ENCODE measurements around the gene PLD5.
"Not testable (repeated sequence)": the region's sequence is repeated elsewhere in the genome, so short reads cannot be mapped to it uniquely, and the experiment has no call there.

PLD5 gene

GRCh38 chr1:242264419-242264818 is 260.1 kb downstream of the PLD5 start:
- not testable (repeated sequence) for DNase-seq

DNA sequence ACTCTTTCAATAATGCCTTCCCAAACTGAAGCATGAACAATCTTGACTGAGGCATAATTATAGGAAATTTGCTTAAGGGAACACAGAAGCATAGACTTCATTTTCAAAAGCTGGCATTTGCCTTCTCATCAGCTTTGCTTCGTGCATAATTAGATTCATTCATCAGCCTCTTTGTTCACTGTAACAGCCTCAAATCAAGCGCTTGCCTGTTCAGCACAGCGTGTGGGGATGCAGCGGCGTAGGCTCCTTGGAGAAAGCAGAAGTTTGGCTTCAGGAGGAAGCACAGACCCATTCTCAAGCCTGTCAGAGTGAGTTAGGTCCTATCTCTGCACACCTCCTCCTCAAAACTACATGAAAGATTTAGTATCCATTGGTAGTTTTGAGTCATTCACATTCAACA is 279.2 kb downstream of the PLD5 start:
- no peak for DNase-seq

- no peak for DNase-seq
These were observed 281.0 kb downstream of the PLD5 start for GRCh38 chr1:242243472-242243871.

GRCh38 chr1:242242983-242243382 is 281.5 kb downstream of the PLD5 start:
- no peak for DNase-seq

DNA sequence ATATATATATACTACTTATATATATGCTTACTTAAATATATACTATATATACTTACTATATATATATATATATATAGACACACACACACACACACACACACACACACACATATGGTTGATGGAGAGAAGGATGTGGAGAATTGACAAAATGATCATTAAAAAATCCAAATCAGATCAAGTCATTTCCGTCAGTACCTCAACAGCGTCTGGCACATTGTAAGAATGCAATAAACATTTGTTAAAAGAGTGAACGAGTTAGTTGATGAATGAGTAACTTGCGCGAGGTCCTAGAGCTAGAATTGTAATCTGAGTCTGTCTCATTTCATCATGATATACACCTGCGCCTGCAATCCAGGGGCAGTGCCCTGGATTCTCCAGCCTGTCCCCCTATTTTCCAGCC is 282.6 kb downstream of the PLD5 start:
- DNase-seq = no peak

DNA sequence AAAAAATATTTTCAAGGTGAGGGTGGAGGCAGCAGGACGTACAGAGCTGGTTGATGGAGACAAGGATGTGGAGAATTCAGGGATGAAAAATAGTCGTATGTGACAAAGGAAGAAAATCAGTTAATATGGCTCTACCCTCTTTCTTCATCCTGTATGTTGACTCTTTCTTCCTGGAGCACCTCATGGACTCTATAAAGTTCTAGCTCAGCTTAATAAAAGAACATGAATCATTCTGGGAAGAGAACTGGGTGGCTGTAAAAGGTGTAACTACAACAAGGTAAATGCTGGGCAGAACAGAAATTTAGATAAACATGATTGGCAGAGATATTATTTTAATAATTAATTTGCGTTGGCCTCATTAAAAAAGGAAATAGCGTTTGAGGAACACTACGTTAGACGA is 283.8 kb downstream of the PLD5 start:
- DNase-seq = no peak

GRCh38 chr1:242240077-242240476 is 284.4 kb downstream of the PLD5 start:
- no peak for DNase-seq

DNA sequence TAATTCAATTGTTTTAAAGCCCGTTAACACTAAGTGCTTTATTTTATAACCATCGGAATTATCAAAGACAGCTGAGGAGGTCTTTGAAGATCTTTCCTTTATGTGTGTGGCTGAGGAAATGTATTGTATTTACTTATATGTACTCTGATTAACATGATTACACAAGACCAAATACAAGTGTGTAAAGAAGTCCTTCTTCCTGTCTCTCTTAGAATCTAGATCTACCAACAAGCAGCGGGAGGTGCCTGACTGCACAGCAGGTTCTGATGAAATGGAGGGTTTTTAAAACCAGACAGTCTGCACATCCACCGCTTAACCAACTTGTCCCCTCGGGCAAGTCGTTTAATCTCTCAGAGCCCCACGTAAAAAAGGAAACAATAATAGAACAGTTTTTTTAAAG is 285.1 kb downstream of the PLD5 start:
- no peak for DNase-seq

- DNase-seq = no peak
These were observed 287.4 kb downstream of the PLD5 start for GRCh38 chr1:242237051-242237450.

- no peak for DNase-seq
These were observed 295.5 kb downstream of the PLD5 start for GRCh38 chr1:242228991-242229390.

GRCh38 chr1:242225767-242226573 is 298.5 kb downstream of the PLD5 start:
- no peak for DNase-seq

DNA sequence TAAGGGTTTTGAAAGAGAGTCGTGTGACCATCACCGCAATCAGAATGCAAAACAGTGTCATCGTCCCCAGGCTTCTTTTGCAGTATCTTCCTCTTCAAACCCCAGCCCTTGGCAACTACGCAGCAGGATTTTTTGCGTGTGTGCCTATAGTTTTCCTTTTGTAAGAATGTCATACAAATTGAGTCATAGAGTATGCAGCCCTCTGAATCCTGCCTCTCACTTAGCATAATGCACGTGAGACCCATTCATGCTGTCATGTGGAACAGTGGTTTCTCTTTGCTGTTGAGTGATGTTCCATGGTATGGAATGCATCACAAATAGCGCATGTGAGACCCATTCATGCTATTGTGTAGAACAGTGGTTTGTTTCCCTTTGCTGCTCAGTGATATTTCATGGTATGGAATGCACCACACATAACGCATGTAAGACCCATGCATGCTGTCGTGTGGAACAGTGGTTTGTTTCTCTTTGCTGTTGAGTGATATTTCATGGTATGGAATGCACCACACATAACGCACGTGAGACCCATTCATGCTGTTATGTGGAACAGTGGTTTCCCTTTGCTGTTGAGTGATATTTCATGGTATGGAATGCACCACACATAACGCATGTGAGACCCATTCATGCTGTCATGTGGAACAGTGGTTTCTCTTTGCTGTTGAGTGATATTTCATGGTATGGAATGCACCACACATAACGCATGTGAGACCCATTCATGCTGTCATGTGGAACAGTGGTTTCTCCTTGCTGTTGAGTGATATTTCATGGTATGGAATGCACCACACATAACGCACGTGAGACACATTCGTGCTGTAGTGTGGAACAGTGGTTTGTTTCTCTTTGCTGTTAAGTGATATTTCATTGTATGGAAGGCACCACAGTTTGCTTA is 299.4 kb downstream of the PLD5 start:
- not testable (repeated sequence) for DNase-seq

DNA sequence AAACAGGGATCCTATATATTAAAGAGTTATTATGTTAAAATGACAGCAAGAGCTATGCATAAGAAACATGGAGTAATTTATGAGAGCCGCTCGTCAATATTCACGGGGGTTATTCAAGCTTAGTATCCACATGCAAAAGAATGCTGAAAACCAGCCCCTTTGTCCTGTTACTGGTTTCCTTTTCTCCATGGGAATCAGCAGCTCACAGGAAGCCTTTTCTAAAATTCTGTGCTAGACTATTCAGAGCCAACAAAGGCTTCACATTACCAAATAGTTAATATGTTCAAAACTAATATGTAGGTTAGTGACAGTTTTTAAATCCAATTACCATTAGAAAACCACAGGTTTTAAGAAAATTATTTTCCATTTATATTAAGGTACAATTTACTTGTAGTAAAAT is 300.0 kb downstream of the PLD5 start:
- no peak for DNase-seq

GRCh38 chr1:242219905-242220304 is 304.6 kb downstream of the PLD5 start:
- DNase-seq = no peak

- DNase-seq = no peak
These were observed 305.1 kb downstream of the PLD5 start for GRCh38 chr1:242219298-242219901.

DNA sequence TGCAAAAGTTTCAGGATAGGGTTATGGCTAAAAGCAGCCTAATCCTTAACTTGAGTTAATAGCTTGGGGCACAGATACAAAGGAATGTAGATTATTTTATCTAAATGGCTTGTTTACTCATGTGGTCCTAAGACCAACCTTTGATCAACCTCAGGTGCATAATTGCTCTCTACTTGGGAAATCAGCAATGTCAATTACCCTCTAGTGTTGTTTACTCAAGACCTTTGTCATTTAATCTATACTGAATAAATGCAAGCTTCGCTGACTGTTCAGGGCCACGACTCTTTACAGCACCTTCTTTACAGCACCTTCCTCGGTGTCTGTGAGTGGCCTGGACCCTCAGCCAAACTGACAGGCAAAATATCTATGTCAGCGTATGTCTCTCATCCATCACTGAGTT is 308.1 kb downstream of the PLD5 start:
- no peak for DNase-seq

GRCh38 chr1:242214455-242214854 is 310.0 kb downstream of the PLD5 start:
- not testable (repeated sequence) for DNase-seq

DNA sequence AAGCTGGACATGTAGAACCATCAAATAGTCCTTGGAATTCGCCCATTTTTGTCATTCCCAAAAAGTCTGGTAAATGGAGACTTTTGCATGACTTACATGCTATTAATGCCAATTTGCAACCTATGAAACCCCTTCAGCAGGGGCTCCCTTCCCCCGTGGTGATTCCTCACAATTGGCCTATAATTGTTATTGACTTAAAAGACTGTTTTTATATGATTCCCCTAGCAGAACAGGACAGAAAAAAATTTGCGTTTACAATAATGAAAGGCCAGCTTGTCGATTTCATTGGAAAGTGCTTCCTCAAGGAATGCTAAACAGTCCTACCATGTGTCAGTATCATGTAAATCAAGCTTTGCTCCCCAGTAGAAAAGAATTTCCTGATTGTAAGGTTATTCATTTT is 311.5 kb downstream of the PLD5 start:
- DNase-seq = not testable (repeated sequence)

- DNase-seq = no peak
These were observed 312.1 kb downstream of the PLD5 start for GRCh38 chr1:242212401-242212800.

- no peak for DNase-seq
These were observed 313.1 kb downstream of the PLD5 start for GRCh38 chr1:242211254-242212022.

- DNase-seq = not testable (repeated sequence)
These were observed 314.2 kb downstream of the PLD5 start for GRCh38 chr1:242210316-242210715.

GRCh38 chr1:242209063-242209462 is 315.4 kb downstream of the PLD5 start:
- no peak for DNase-seq

GRCh38 chr1:242208021-242208420 is 316.5 kb downstream of the PLD5 start:
- DNase-seq = no peak

Data from CD4-positive, alpha-beta T cell treated with Interleukin-1 beta for 1 hour (primary cell).